Upper lobe of left lung (tissue), 4 donors: Measurements from ENCODE around the gene ELK4.

Experiments used
- POLR2A ChIP-seq, 4 donors: fragments of 450-650 bp; IDR thresholded peaks; one replicate each; pipeline ENCODE4 v1.5.1; 2016 to 2017; ENCODE audit warnings: antibody characterized with exemption in 4 of 4, mild to moderate bottlenecking in 2 of 4
- POLR2AphosphoS5 ChIP-seq, 2 donors: sonication (generic); formaldehyde crosslinking; IDR thresholded peaks; one replicate each; pipeline ENCODE4 v1.5.1; 2017; ENCODE audit warnings: antibody characterized with exemption in 2 of 2
- TF ChIP-seq, protein P1 (sequence below), 6 experiments: fragments of 450-650 bp in 4 of 6; fragments of 200-600 bp in 2 of 6; sonication (generic) in 2 of 6; IDR thresholded peaks; one replicate each; pipeline ENCODE4 v1.5.1; 2016 to 2019; ENCODE audit warnings: antibody characterized with exemption in 6 of 6

- TF ChIP-seq, protein P1, sequence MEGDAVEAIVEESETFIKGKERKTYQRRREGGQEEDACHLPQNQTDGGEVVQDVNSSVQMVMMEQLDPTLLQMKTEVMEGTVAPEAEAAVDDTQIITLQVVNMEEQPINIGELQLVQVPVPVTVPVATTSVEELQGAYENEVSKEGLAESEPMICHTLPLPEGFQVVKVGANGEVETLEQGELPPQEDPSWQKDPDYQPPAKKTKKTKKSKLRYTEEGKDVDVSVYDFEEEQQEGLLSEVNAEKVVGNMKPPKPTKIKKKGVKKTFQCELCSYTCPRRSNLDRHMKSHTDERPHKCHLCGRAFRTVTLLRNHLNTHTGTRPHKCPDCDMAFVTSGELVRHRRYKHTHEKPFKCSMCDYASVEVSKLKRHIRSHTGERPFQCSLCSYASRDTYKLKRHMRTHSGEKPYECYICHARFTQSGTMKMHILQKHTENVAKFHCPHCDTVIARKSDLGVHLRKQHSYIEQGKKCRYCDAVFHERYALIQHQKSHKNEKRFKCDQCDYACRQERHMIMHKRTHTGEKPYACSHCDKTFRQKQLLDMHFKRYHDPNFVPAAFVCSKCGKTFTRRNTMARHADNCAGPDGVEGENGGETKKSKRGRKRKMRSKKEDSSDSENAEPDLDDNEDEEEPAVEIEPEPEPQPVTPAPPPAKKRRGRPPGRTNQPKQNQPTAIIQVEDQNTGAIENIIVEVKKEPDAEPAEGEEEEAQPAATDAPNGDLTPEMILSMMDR (IDR thresholded peaks at IDR 0.05): no peak
- TF ChIP-seq POLR2A (IDR thresholded peaks at IDR 0.05) (no peak), POLR2AphosphoS5 (IDR thresholded peaks at IDR 0.05) (no peak)
These were observed 5.6 kb downstream of the ELK4 start for GRCh38 chr1:205626216-205626615.
